HG03045 (cell line): ENCODE data around the gene LCE3B.
"Not testable (repeated sequence)": the region's sequence is repeated elsewhere in the genome, so short reads cannot be mapped to it uniquely, and the experiment has no call there.

Source experiments
- ATAC-seq: cut with Tn5 transposase; IDR thresholded peaks from one replicate; pipeline ENCODE4 v1.9.1; 2021; ENCODE audit warnings: mild to moderate bottlenecking, moderate library complexity; ENCODE audit not compliant: unreplicated experiment

The LCE3B gene

DNA sequence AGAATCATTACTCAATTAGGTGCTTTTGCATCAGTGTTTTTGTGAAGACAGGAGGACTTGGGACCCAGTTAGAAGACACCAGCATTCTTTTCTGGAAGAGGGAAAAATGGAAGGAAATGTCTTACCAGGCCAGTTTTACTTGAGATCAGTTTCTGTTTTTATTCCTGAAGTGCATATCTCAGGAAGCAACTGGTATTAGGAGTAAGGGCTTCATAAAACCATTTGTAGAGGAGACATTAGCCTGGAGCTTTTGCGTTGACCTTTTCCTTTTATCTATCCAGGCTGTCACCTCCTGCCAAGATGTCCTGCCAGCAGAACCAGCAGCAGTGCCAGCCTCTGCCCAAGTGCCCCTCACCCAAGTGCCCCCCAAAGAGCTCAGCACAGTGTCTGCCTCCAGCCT is at the start of gene LCE3B:
Gene LCE3B, plus strand, starts transcription at position 301 of the 400 bp plus-strand sequence. Its CDS starts 0 bp downstream, at position 301.
- ATAC-seq = no peak

DNA sequence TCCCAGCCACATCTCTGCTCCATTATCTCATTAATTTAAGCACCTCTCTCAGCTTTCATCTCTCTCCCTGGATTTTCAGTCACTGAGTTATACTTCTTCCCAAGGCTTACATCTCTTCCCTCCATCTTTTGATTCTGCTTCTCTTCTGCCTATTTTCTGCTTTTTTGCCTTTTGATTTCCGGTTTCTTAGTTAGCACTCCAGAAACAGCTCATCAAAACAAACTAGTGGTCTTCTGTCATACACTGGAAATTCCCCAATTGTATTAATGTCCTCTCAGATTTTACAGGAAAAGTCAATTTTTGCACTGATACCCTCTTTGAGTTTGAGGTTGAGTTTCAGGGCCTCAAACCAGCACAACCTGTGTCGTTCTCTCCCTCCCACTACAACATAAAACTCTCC is 48.5 kb upstream of the LCE3B start:
- ATAC-seq = no peak

GRCh38 chr1:152565535-152566215 is 47.9 kb upstream of the LCE3B start:
- ATAC-seq = no peak

DNA sequence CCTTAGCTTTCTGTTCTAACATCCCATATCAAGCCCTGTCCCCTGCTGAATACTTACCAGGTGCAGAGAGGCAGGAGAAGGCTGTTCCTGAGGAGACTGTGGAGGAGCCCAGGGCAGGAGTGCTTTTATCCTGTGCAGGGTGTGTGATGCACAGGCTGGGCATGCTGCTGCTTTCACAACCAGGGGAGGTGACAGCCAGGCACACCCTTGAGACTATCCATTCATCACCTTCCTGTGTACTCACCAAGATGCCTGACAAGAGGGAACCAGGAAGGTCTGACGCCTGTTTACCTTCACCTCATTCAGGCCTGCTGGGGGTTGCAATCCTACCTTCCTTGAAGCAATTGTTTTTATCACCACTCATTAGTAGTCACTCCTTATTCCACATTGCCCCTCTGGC is 46.9 kb upstream of the LCE3B start, which contains the start of gene LCE3E:
Gene LCE3E, minus strand, starts transcription at position 100 of the 400 bp plus-strand sequence. CDS start 572 bp downstream, outside the sequence.
- no peak for ATAC-seq

GRCh38 chr1:152577168-152577567 is 36.4 kb upstream of the LCE3B start:
- no peak for ATAC-seq

DNA sequence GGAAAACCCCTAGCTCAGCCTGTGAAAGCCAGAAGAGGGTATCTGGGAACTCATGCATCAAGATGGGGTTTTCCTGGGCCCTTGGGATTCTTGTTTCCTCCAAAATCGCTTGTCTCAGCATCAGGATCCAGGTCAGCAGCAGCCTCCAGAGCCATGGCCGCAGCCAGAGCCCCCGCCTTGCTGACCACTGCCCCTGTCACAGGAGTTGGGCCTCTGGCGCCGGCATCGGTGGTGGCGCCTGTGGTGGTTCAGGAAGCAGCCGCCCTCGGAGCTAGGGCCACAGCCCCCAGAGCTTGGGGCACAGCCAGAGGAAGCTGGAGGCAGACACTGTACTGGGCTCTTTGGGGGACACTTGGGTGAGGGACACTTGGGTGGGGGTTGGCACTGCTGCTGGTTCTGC is 34.1 kb upstream of the LCE3B start:
- ATAC-seq = not testable (repeated sequence)

DNA sequence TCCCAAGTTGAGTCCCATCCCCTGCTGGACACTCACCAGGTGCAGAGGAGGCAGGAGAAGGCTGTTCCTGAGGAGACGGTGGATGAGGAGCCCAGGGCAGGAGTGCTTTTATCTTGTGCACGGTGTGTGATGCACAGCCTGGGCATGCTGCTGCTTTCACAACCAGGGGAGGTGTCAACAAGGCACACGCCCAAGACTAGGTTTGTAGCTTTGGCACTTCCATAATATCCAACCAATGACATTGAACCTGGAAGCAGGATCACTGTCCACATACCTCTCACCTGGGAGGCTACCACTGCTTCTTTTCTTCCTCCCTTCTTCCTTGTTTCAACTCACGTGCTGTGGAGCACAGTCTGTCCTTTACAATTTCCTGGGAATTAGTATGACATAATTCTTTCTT is 33.2 kb upstream of the LCE3B start, which contains the start of gene LCE3D:
Gene LCE3D, minus strand, starts transcription at position 84 of the 400 bp plus-strand sequence. CDS start 580 bp downstream, outside the sequence.
- ATAC-seq = no peak

DNA sequence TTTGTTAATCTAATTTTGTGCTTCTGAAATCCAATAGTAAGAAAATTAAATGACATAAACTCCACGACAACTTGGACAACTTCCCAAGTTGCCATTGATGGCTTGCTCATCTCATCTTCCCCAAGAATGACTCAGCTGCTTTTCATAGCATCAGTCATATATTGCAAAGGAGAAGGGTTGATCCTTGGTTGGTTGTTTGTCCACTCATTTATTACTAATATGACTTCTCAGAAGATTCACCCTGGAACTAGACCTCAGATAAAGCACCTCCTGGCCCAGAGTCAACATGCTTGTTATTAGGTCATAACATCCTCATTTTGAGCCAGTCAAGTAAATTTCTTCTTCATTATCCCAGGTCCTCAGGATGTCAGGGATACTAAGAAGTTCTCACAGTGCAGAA is 31.0 kb upstream of the LCE3B start:
- no peak for ATAC-seq

DNA sequence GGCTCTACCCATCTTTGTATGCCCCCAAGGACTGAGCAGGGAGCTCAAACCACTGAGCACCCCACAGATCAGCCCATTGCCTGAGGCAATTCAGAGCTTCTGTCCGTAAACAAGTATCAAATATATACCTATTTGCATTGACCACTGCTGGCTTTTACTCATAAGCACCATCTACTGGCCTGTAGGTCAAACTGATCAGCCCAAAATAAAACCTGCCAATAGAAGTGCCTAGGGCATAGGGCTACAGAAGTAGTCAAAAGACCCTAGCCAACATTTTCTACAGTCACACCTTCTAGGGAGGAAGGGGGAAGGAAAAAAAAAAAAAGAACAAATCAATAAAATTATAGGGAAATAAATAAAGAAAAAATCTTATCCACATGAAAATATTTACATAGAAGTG is 28.0 kb upstream of the LCE3B start:
- ATAC-seq = no peak

GRCh38 chr1:152596986-152597385 is 16.6 kb upstream of the LCE3B start:
- no peak for ATAC-seq

- ATAC-seq = no peak
Observed at GRCh38 chr1:152599934-152600333, 13.7 kb upstream of the LCE3B start, which contains the start of gene LCE3C. Gene LCE3C, plus strand, starts transcription at chr1:152600234. Its CDS starts 498 bp downstream, at chr1:152600732.

DNA sequence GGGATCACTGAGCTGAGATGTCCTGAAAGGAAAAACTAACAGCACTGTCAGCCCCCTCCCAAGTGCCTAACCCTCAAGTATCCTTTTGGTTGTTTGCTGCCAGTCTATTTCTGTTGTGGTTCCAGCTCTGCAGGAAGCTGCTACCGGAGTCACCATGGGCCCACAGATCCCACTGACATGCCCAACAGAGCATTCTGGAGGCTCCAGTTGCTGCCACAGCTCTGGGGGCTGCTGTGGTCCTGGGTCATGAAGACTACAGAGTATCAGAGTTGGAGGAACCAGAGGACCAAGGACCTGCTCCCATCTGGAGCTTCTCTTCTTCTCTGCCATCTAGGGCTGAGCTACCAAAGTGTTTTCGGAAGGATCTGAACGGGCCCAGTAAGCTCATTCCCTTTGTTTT is 8.4 kb downstream of the LCE3B start:
- ATAC-seq = no peak

- ATAC-seq = no peak
Observed at GRCh38 chr1:152622803-152623202, 9.2 kb downstream of the LCE3B start, which contains the start of gene LCE3A. Gene LCE3A, minus strand, starts transcription at chr1:152623103. Its CDS starts 0 bp downstream, at chr1:152623103.

GRCh38 chr1:152623203-152623844 is 9.7 kb downstream of the LCE3B start:
- ATAC-seq = no peak

DNA sequence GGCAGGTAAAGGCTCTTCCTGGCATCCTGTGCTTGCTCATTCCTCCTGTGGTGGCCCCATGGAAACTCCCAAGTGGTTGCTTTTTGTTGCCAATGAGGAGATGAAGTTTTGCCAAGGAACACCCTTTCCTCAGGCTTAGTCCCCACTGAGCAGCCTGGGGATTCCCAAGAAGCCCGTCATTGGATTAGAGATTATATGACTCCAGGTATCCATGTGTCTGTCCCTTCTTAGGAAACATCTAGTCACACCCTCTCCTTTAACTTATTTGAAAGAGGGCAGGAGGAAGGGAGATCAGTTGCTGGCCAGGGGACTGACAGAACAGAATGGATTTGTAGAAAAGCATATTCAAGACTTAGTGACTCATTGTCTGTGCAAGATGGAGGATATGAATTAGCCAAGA is 13.1 kb downstream of the LCE3B start:
- ATAC-seq = no peak

DNA sequence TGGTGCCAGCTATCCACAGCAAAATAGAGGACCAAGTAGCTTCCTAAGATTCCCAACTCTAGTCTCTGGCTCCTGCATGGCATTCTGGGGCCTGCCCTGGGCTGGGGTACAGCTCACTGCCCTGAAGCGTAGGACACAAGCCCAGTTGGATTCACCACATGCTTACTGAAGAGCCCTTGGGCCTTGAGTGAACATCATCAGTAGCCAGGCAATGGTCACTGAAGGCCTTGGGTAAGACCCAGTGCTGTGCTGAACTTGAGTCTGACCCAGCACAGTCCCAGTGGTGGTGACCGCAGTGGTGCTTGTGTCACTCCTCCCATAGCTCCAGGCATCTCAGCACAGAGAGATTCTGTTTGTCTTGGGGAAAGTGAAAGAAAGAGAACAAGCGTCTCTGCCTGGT is 17.0 kb downstream of the LCE3B start:
- no peak for ATAC-seq

DNA sequence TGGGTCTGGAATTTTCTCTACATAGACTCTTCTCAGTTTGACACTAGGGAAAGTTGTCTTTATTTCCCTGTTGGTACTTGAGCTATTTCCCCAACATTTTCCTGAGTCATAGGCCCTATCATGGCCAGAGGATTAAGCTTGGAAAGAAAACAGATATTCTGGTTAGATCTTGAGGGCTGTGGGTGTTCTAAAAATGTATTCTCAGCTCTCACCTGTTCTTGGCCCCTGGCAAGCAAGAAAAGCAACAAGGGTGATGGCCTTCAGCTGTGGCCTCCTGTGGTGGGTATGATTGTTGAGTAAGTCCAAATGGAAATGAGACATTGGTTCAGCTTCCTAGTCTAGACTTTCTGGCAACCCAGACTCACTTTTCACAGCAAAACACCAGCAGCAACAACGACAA is 26.7 kb downstream of the LCE3B start:
- no peak for ATAC-seq

DNA sequence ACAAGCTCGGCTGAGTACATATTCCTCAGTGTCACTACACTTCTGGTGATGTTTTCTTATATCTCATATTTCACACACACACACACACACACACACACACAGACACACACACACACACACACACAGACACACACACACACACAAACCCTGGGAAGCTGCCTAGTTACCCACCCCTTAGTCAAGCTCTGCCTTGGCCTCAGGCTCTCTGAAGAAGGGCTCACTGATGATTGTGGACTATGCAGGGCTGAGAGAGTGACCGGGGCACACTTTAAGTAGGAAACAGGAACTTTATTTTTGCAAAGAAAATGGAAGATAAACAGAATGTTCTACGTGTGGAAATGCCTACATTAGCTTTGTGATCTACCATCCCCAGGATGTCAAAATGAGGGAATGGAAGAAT is 30.3 kb downstream of the LCE3B start:
- no peak for ATAC-seq

- no peak for ATAC-seq
Observed at GRCh38 chr1:152645146-152645545, 31.5 kb downstream of the LCE3B start.

- no peak for ATAC-seq
Observed at GRCh38 chr1:152646656-152647055, 33.0 kb downstream of the LCE3B start.

- ATAC-seq = no peak
Observed at GRCh38 chr1:152654110-152654509, 40.5 kb downstream of the LCE3B start.

DNA sequence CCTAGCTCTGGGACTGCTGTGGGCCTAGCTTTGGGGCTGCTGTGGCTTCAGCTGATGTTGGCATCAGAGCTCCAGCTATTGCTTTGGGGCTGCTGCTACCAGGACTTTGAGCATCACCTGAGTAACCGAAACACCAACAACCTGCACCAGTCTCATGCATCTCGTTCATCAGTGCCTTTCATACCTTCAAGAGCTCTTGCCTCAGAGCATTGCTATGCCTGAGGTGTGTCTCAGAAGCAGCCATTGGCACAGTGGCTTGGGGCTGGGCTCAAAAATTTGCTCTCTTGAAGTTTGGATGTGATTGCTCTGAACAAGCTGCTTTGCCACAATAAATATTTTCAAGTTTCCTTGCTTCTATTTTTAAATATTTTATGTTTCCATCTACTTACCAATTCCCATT is 42.8 kb downstream of the LCE3B start:
- ATAC-seq = no peak
